K562 (cell line): ENCODE measurements around the gene ATP5PF. TPM values are rescaled to one million over a fixed set of nuclear protein-coding genes. Genes with fewer than 3 reads are reported as not detected.
A peak's percentile ranks its signal among the peaks of the same experiment; 100 is the strongest.

Experiments
- BRF2 ChIP-seq: IDR thresholded peaks from 3 replicates; pipeline ENCODE4 v1.6.1; 2011; ENCODE audit warnings: borderline replicate concordance, mild to moderate bottlenecking; ENCODE audit not compliant: insufficient read length, insufficient read depth
- CGGBP1 ChIP-seq: fragments of 250-450 bp; sonication (Bioruptor Pico); IDR thresholded peaks from 2 replicates; pipeline ENCODE4 v1.9.0; 2021; ENCODE audit warnings: mild to moderate bottlenecking
- FOXA3 ChIP-seq, 2 experiments: fragments of 450-650 bp in 1 of 2; sonication (generic) in 1 of 2; formaldehyde crosslinking; IDR thresholded peaks in 1 of 2; conservative IDR thresholded peaks in 1 of 2; 2 replicates each; pipeline versions ENCODE4 v1.4.0 to v1.8.0; 2020 to 2022; ENCODE audit warnings: mild to moderate bottlenecking in 2 of 2, missing genetic modification reagents in 1 of 2
- GABPB2 ChIP-seq: fragments of 250-450 bp; sonication (Bioruptor Pico); conservative IDR thresholded peaks from 2 replicates; pipeline ENCODE4 v1.5.1; 2021; ENCODE audit warnings: mild to moderate bottlenecking
- GTF3C2 ChIP-seq: IDR thresholded peaks from 3 replicates; pipeline ENCODE4 v1.6.1; 2011; ENCODE audit warnings: borderline replicate concordance, mild to moderate bottlenecking, moderate library complexity; ENCODE audit not compliant: insufficient read length; ENCODE audit errors: extremely low read depth
- HDAC1 ChIP-seq, 2 experiments: fragments of 450-650 bp; IDR thresholded peaks; 2 replicates each; pipeline ENCODE4 v1.6.1; 2016 to 2017; ENCODE audit warnings: inconsistent platforms in 1 of 2, mild to moderate bottlenecking in 1 of 2, moderate library complexity in 1 of 2
- HMGXB4 ChIP-seq: sonication (generic); formaldehyde crosslinking; IDR thresholded peaks from 2 replicates; pipeline ENCODE4 v1.8.1; 2023; ENCODE audit warnings: mild to moderate bottlenecking, missing genetic modification reagents
- MCM5 ChIP-seq: fragments of 450-650 bp; IDR thresholded peaks from 2 replicates; pipeline ENCODE4 v1.6.1; 2016; ENCODE audit warnings: low read depth
- MEF2A ChIP-seq: IDR thresholded peaks from 2 replicates; pipeline ENCODE4 v1.6.1; 2011; ENCODE audit warnings: low read depth, mild to moderate bottlenecking, low read length, moderate library complexity; ENCODE audit not compliant: control insufficient read depth
- RCOR1 ChIP-seq, 2 experiments: IDR thresholded peaks; 2 replicates each; pipeline ENCODE4 v1.6.1; 2012; ENCODE audit warnings: low read depth in 2 of 2, low read length in 2 of 2, borderline replicate concordance in 1 of 2, improper control_type of control experiment in 1 of 2
- RFX7 ChIP-seq: fragments of 250-450 bp; sonication (Bioruptor Pico); IDR thresholded peaks from 2 replicates; pipeline ENCODE4 v1.5.1; 2021; ENCODE audit warnings: mild to moderate bottlenecking
- ZBTB43 ChIP-seq: sonication (generic); formaldehyde crosslinking; IDR thresholded peaks from 2 replicates; pipeline ENCODE4 v1.8.0; 2023; ENCODE audit warnings: mild to moderate bottlenecking, missing genetic modification reagents
- ZNF184 ChIP-seq: sonication (generic); formaldehyde crosslinking; IDR thresholded peaks from 2 replicates; pipeline ENCODE4 v1.5.0; 2020; ENCODE audit warnings: missing genetic modification reagents
- polyA plus RNA-seq, 8 experiments: library from polyadenylated mRNA; depleted of rRNA in 4 of 8; stranded (reverse) in 5 of 8; unstranded in 3 of 8; fragments of >200 nt; fragmentation: Nextera tagmentation in 2 of 8; fragmentation: Illumina TruSeq in 1 of 8; extraction: Ambion mirVana in 2 of 8; extraction: Trizol in 1 of 8; gene quantifications; 2 replicates each; pipeline versions ENCODE4 v1.2.1 to v1.2.3, GENCODE V29; 2011 to 2014; ENCODE audit warnings: inconsistent platforms in 1 of 8, missing spikeins in 1 of 8
- total RNA-seq, 7 experiments: library from RNA; depleted of rRNA in 6 of 7; stranded (reverse); fragments of >200 nt in 6 of 7; fragmentation: Illumina TruSeq in 2 of 7; extraction: Trizol in 2 of 7; gene quantifications; 2 replicates each; pipeline versions ENCODE4 v1.2.1 to v1.2.3, GENCODE V29; 2011 to 2021; ENCODE audit warnings: low replicate concordance in 1 of 7
- TF ChIP-seq, protein P1 (sequence below): sonication (generic); formaldehyde crosslinking; IDR thresholded peaks from 2 replicates; pipeline ENCODE4 v1.8.0; 2022; ENCODE audit warnings: mild to moderate bottlenecking, missing genetic modification reagents

Gene ATP5PF
- total and polyA plus RNA-seq, 9 of the 15 experiments (the other 6 are each of a cell fraction or from before 2014, with no cell fraction given) = 242 to 2,488 (median 533) TPM

DNA sequence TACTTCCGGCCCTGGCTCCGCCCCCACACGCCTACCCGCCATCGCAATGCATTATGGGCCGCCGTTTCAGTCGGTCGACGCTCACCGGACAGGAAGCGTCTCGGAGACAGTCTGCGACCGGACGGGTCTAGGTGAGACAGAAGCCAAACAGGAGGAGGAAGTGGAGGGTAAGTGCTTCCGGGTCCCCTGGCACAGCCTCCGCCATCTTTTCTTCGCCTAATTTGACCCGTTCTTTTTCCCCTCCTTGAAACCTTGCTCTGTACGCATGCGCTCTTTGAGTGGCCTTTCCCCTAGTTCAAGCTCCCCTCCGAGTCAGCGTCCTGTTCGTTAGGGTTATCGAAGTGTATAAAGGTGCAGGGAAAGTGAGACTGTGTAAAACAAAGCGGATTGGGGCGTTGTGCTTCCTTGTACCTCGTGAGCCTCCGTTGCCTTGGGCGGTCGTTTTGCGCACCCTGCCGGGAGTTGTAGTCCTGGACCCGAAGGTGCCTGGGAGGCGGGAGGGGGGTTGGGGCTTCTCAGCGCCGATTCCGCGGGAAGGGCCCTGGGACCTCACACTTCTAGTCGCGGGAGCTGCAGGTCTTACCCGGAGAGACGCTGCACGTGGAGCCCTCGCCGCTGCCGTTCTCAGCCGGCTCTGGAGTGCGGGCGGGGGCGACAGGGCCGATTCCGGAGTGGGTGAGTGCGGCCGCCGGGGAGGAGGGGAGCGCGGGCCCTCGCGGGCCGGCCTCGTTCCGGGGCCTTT lies at the start of gene ATP5PF, which contains the start of gene GABPA (continued):
- TF ChIP-seq MEF2A = no peak; the same call in 1 of the 2 replicates
- no peak for TF ChIP-seq MCM5
- TF ChIP-seq, protein P1, sequence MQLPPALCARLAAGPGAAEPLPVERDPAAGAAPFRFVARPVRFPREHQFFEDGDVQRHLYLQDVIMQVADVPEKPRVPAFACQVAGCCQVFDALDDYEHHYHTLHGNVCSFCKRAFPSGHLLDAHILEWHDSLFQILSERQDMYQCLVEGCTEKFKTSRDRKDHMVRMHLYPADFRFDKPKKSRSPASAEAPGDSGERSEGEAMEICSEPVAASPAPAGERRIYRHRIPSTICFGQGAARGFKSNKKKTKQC (CRISPR knock-in tag) = no peak; the same call in 1 of the 2 replicates
- TF ChIP-seq CGGBP1 (CRISPR knock-in tag) = 0 out of 2 replicates have a peak, but pooled peaks have one; percentile 26
- TF ChIP-seq RCOR1 (IDR thresholded peaks at IDR 0.05; ENCODE audit: borderline replicate concordance in 1 of 2, low read depth in 2 of 2, low read length in 2 of 2) = peak in 1 of 2 experiments; percentile 44; a peak in 1 of 4 replicates
- no peak for TF ChIP-seq BRF2
- no peak for TF ChIP-seq ZNF184
- no peak; a peak in 1 of 4 replicates for TF ChIP-seq HDAC1 (IDR thresholded peaks at IDR 0.05)
- no peak for TF ChIP-seq ZBTB43
- TF ChIP-seq FOXA3 (CRISPR knock-in tag; conservative IDR thresholded peaks at IDR 0.05 in 1 of 2, IDR thresholded peaks at IDR 0.05 in 1 of 2) = no peak
- no peak for TF ChIP-seq GABPB2 (CRISPR knock-in tag)
- TF ChIP-seq RFX7 (CRISPR knock-in tag) = no peak
- TF ChIP-seq GTF3C2 = no peak
- TF ChIP-seq HMGXB4 (CRISPR knock-in tag) = no peak; the same call in 1 of the 2 replicates
